ENCODE measurements around the gene SPTBN4. TPM values are rescaled to one million over a fixed set of nuclear protein-coding genes. Genes with fewer than 3 reads are reported as not detected.
"Not testable (repeated sequence)": the region's sequence is repeated elsewhere in the genome, so short reads cannot be mapped to it uniquely, and the experiment has no call there.

The SPTBN4 gene
- total RNA-seq, 1 donor, result under 0.01 TPM

GRCh38 chr19:40466219-40466984 is 399 bp upstream of the SPTBN4 start:
- Histone ChIP-seq H3K4me3 (ENCODE audit: low read length) (peak overlapping the region; percentile 10), H3K4me1 (ENCODE audit: insufficient read depth, low read length) (peaks cover 55% of the 10 kb centered on the region), H3K9me3 (ENCODE audit: low read depth, low read length) (no peaks in the 10 kb centered on the region), H3K27me3 (ENCODE audit: insufficient read depth, low read length) (peaks cover 13% of the 10 kb centered on the region)

- Histone ChIP-seq H3K9me3 (ENCODE audit: low read depth, low read length) (no peaks in the 10 kb centered on the region), H3K27me3 (ENCODE audit: insufficient read depth, low read length) (peaks cover 13% of the 10 kb centered on the region), H3K4me3 (ENCODE audit: low read length) (no peak overlapping the region), H3K4me1 (ENCODE audit: insufficient read depth, low read length) (peaks cover 31% of the 10 kb centered on the region)
These were observed 2.2 kb downstream of the SPTBN4 start for GRCh38 chr19:40469011-40469410.

GRCh38 chr19:40471111-40471510 is 4.3 kb downstream of the SPTBN4 start:
- H3K4me1 ChIP-seq (ENCODE audit: insufficient read depth, low read length), result peaks cover 12% of the 10 kb centered on the region
- H3K4me3 ChIP-seq (ENCODE audit: low read length), result no peak overlapping the region
- H3K9me3 ChIP-seq (ENCODE audit: low read depth, low read length), result no peaks in the 10 kb centered on the region
- H3K27me3 ChIP-seq (ENCODE audit: insufficient read depth, low read length), result peaks cover 13% of the 10 kb centered on the region

GRCh38 chr19:40472516-40472915 is 5.7 kb downstream of the SPTBN4 start:
- Histone ChIP-seq H3K4me3 (ENCODE audit: low read length) (no peak overlapping the region), H3K27me3 (ENCODE audit: insufficient read depth, low read length) (peaks cover 5% of the 10 kb centered on the region), H3K4me1 (ENCODE audit: insufficient read depth, low read length) (peaks cover under 1% of the 10 kb centered on the region), H3K9me3 (ENCODE audit: low read depth, low read length) (no peaks in the 10 kb centered on the region)

GRCh38 chr19:40474737-40475136 is 7.9 kb downstream of the SPTBN4 start:
- Histone ChIP-seq H3K27me3 (ENCODE audit: insufficient read depth, low read length) (no peaks in the 10 kb centered on the region), H3K4me3 (ENCODE audit: low read length) (no peak overlapping the region), H3K9me3 (ENCODE audit: low read depth, low read length) (no peaks in the 10 kb centered on the region), H3K4me1 (ENCODE audit: insufficient read depth, low read length) (no peaks in the 10 kb centered on the region)

DNA sequence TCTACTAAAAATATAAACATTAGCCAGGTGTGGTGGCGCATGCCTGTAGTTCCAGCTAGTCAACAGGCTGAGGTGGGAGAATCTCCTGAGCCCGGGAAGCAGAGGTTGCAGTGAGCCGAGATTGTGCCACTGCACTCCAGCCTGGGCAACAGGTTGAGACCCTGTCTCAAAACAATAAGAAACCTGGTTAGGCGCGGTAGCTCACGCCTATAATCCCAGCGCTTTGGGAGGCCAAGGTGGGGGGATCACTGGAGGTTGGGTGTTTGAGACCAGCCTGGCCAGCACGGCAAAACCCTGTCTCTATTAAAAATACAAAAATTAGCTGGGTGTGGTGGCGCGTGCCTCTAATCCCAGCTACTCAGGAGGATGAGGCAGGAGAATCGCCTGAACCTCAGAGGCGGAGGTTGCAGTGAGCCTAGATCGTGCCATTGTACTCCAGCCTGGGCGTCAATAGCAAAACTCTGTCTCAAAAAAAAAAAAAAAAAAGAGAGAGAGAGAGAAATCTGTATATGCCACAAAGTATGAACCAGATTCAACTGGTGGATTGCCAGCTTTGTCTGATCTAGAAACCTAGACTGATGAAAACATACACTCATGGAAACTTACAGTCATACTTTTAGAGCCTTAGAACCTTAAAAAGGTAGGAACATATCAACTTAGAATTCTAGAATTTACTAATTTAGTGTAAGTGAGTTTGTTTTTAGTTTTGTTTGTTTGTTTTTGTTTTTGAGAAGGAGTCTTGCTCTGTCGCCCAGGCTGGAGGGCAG is 9.3 kb downstream of the SPTBN4 start:
- not testable (repeated sequence) for H3K4me1 ChIP-seq (ENCODE audit: insufficient read depth, low read length); H3K27me3 ChIP-seq (ENCODE audit: insufficient read depth, low read length); H3K4me3 ChIP-seq (ENCODE audit: low read length); H3K9me3 ChIP-seq (ENCODE audit: low read depth, low read length)

DNA sequence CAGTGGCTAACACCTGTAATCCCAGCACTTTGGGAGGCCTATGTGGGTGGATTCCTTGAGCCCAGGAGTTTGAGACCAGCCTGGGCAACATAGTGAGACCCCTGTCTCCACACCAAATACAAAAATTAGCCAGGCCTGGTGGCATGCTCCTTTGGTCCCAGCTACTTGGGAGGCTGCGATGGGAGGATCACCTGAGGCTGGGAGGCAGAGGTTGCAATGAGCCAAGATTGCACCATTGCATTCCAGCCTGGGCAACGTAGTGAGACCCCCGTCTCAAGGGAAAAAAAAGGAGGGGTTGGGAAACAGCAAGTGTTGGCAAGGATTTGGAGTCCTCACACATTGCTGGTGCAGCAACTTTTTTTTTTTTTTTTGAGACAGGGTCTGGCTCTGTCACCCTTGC is 19.2 kb downstream of the SPTBN4 start:
- Histone ChIP-seq H3K4me3 (ENCODE audit: low read length) (no peak overlapping the region), H3K9me3 (ENCODE audit: low read depth, low read length) (no peaks in the 10 kb centered on the region), H3K27me3 (ENCODE audit: insufficient read depth, low read length) (peaks cover 3% of the 10 kb centered on the region), H3K4me1 (ENCODE audit: insufficient read depth, low read length) (peaks cover 6% of the 10 kb centered on the region)

DNA sequence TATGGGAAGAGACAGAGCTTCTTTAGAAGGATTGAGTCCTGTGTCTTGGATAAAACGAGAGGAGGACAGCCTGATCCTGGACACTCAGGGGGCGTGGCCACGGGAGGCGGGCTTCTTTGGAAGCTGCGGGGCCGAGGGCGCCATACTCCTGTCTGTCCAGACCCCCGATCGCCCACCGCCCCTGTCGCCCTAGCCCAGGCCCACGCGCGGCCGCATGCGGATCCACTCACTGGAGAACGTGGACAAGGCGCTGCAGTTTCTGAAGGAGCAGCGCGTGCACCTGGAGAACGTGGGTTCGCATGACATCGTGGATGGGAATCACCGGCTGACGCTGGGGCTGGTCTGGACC is 23.1 kb downstream of the SPTBN4 start:
- Histone ChIP-seq H3K4me1 (ENCODE audit: insufficient read depth, low read length) (peaks cover 6% of the 10 kb centered on the region), H3K4me3 (ENCODE audit: low read length) (no peak overlapping the region), H3K27me3 (ENCODE audit: insufficient read depth, low read length) (peaks cover 3% of the 10 kb centered on the region), H3K9me3 (ENCODE audit: low read depth, low read length) (no peaks in the 10 kb centered on the region)

- H3K4me3 ChIP-seq (ENCODE audit: low read length), result no peak overlapping the region
- no peaks in the 10 kb centered on the region for H3K9me3 ChIP-seq (ENCODE audit: low read depth, low read length)
- H3K4me1 ChIP-seq (ENCODE audit: insufficient read depth, low read length), result peaks cover 6% of the 10 kb centered on the region
- peaks cover 3% of the 10 kb centered on the region for H3K27me3 ChIP-seq (ENCODE audit: insufficient read depth, low read length)
These were observed 25.5 kb downstream of the SPTBN4 start for GRCh38 chr19:40492274-40492673.

DNA sequence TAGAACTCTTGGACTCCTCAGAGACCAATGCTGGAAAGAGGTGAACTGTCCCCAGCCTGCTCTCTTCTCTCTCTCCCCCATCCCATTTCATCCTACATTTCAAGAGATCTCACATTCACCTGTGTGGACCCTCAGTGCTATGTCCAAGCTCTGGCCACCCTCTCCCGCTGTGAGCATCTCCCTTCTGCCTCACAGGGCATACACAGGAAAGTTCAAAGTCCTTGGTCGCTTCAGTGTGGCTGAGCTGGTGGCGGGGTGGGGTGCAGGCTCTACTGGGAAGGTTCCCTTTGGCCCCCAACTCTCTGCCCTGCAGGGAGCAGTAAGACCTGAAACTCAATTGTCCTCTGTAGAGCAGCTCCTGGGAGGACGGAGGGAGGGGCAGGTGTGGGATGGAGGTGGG is 27.0 kb downstream of the SPTBN4 start:
- Histone ChIP-seq H3K9me3 (ENCODE audit: low read depth, low read length) (no peaks in the 10 kb centered on the region), H3K27me3 (ENCODE audit: insufficient read depth, low read length) (no peaks in the 10 kb centered on the region), H3K4me3 (ENCODE audit: low read length) (no peak overlapping the region), H3K4me1 (ENCODE audit: insufficient read depth, low read length) (no peaks in the 10 kb centered on the region)

GRCh38 chr19:40494191-40494838 is 27.5 kb downstream of the SPTBN4 start:
- no peaks in the 10 kb centered on the region for H3K4me1 ChIP-seq (ENCODE audit: insufficient read depth, low read length)
- no peaks in the 10 kb centered on the region for H3K27me3 ChIP-seq (ENCODE audit: insufficient read depth, low read length)
- H3K9me3 ChIP-seq (ENCODE audit: low read depth, low read length), result no peaks in the 10 kb centered on the region
- no peak overlapping the region for H3K4me3 ChIP-seq (ENCODE audit: low read length)

DNA sequence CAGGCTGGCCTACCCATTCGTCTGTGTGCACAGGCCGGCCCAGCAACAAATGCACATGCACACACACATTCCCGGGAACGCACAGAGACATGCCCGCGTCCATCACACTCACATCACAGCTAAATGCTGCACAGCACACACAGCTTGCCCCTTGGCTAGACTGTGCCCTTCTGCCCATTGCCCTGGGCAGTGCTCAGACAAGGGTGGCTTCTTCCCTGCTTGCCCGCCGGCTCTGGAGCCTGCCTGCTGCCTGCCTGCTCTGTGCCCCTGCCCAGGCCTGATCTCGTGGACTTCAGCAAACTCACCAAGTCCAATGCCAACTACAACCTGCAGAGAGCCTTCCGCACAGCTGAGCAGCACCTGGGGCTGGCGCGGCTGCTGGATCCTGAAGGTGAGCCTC is 30.4 kb downstream of the SPTBN4 start:
- Histone ChIP-seq H3K9me3 (ENCODE audit: low read depth, low read length) (no peaks in the 10 kb centered on the region), H3K4me3 (ENCODE audit: low read length) (no peak overlapping the region), H3K27me3 (ENCODE audit: insufficient read depth, low read length) (no peaks in the 10 kb centered on the region), H3K4me1 (ENCODE audit: insufficient read depth, low read length) (no peaks in the 10 kb centered on the region)

DNA sequence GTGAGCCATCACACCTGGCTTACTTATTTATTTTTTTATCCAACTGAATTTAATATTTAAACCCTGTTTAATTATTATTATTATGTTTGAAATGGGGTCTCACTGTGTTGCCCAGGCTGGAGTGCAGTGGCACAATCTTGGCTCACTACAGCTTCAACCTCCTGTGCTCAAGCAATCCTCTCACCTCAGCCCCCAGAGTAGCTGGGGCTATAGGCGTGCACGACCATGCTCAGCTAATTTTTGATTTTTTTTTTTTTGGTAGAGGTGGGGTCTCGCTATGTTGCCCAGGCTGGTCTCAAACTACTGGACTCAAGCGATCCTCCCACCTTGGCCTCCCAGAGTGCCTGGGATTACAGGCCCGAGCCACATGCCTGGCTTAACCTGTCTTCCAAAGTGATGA is 32.5 kb downstream of the SPTBN4 start:
- H3K4me1 ChIP-seq (ENCODE audit: insufficient read depth, low read length), result no peaks in the 10 kb centered on the region
- no peaks in the 10 kb centered on the region for H3K9me3 ChIP-seq (ENCODE audit: low read depth, low read length)
- H3K27me3 ChIP-seq (ENCODE audit: insufficient read depth, low read length), result no peaks in the 10 kb centered on the region
- H3K4me3 ChIP-seq (ENCODE audit: low read length), result no peak overlapping the region

GRCh38 chr19:40500678-40501530 is 34.1 kb downstream of the SPTBN4 start:
- H3K4me3 ChIP-seq (ENCODE audit: low read length); H3K4me1 ChIP-seq (ENCODE audit: insufficient read depth, low read length); H3K27me3 ChIP-seq (ENCODE audit: insufficient read depth, low read length); H3K9me3 ChIP-seq (ENCODE audit: low read depth, low read length): not testable (repeated sequence)

DNA sequence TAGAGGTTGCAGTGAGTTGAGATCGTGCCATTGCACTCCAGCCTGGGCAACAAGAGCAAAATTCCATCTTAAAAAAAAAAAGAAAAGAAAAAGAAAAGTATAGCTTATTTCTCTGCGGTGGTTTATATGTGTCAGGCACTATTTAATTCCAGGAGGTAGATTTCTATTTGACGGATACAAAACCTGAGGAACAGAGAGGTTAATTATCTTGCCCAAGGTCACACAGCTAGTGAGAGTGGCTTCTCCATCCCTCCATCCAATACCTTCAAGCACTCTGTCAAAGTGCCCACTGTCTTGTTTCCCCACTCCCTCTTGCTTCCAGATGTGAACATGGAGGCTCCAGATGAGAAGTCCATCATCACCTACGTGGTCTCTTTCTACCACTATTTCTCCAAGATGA is 34.8 kb downstream of the SPTBN4 start:
- no peaks in the 10 kb centered on the region for H3K27me3 ChIP-seq (ENCODE audit: insufficient read depth, low read length)
- H3K4me1 ChIP-seq (ENCODE audit: insufficient read depth, low read length), result no peaks in the 10 kb centered on the region
- H3K9me3 ChIP-seq (ENCODE audit: low read depth, low read length), result no peaks in the 10 kb centered on the region
- no peak overlapping the region for H3K4me3 ChIP-seq (ENCODE audit: low read length)
